ENCODE data around the gene VPS26C.
"Not testable (repeated sequence)": the region's sequence is repeated elsewhere in the genome, so short reads cannot be mapped to it uniquely, and the experiment has no call there.

VPS26C gene

GRCh38 chr21:37292041-37292440, 24.9 kb upstream of the VPS26C start:
- H3K9me3 ChIP-seq (ENCODE audit: low read length): no peaks in the 10 kb centered on the region

DNA sequence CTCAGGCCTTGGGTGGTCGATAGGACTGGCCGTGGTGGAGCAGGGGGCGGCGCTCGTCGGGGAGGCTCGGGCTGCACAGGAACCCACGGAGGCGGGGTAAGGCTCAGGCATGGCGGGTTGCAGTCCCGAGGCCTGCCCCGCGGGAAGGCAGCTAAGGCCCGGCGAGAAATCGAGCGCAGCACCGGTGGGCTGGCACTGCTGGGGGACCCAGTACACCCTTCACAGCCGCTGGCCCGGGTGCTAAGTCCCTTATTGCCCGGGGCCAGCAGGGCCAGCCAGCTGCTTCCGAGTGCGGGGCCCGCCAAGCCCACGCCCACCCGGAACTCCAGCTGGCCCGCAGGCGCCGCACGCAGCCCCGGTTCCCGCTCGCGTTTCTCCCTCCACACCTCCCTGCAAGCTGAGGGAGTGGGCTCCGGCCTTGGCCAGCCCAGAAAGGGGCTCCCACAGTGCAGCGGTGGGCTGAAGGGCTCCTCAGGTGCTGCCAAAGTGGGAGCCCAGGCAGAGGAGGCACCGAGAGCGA, 16.1 kb upstream of the VPS26C start:
- H3K27me3 ChIP-seq (ENCODE audit: insufficient read depth, low read length); H3K9ac ChIP-seq (ENCODE audit: low read length): not testable (repeated sequence)

More at GRCh38 chr21:37292041-37292440, 24.9 kb upstream of the VPS26C start:
- Histone ChIP-seq H3K9me2 (ENCODE audit: low read depth, low read length) (no peaks in the 10 kb centered on the region), H3K27ac (ENCODE audit: low read depth, low read length, poor library complexity, severe bottlenecking) (no peak overlapping the region), H3K79me2 (ENCODE audit: insufficient read depth, low read length) (no peaks in the 10 kb centered on the region), H3K9ac (ENCODE audit: low read length) (no peak overlapping the region), H4K20me1 (ENCODE audit: insufficient read depth, low read length) (no peaks in the 10 kb centered on the region), H2AFZ (ENCODE audit: low read length) (no peak overlapping the region), H3K4me3 (ENCODE audit: low read depth, low read length, poor library complexity, severe bottlenecking) (no peak overlapping the region), H3K4me1 (ENCODE audit: insufficient read depth, low read length, severe bottlenecking) (no peaks in the 10 kb centered on the region), H3K4me2 (ENCODE audit: low read length) (no peak overlapping the region), H3K27me3 (ENCODE audit: insufficient read depth, low read length) (peaks cover 4% of the 10 kb centered on the region), H3F3A (ENCODE audit: insufficient read depth, low read length) (no peaks in the 10 kb centered on the region), H3K36me3 (ENCODE audit: insufficient read depth, low read length) (no peaks in the 10 kb centered on the region)
- TF ChIP-seq CTCF (IDR thresholded peaks at IDR 0.05; ENCODE audit: low read length): no peak
- no peak for TF ChIP-seq EZH2 (IDR thresholded peaks at IDR 0.05; ENCODE audit: borderline replicate concordance, low read length)

DNA sequence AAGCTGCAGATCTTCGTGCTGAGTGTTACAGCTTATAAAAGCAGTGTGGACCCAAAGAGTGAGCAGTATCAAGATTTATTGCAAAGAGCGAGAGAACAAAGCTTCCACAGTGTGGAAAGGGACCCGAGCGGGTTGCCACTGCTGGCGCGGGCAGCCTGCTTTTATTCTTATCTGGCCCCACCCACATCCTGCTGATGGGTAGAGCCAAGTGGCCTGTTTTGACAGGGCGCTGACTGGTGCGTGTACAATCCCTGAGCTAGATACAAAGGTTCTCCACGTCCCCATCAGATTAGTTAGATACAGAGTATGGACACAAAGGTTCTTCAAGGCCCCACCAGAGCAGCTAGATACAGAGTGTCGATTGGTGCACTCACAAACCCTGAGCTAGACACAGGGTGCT, 15.5 kb upstream of the VPS26C start:
- peak overlapping the region; percentile 44 for H3K4me2 ChIP-seq (ENCODE audit: low read length)
- not testable (repeated sequence) for H3K4me1 ChIP-seq (ENCODE audit: insufficient read depth, low read length, severe bottlenecking); H3K79me2 ChIP-seq (ENCODE audit: insufficient read depth, low read length); H3K9me3 ChIP-seq (ENCODE audit: low read length); H4K20me1 ChIP-seq (ENCODE audit: insufficient read depth, low read length); H3K9me2 ChIP-seq (ENCODE audit: low read depth, low read length); H3K27ac ChIP-seq (ENCODE audit: low read depth, low read length, poor library complexity, severe bottlenecking); H3K36me3 ChIP-seq (ENCODE audit: insufficient read depth, low read length); H3K27me3 ChIP-seq (ENCODE audit: insufficient read depth, low read length); H3F3A ChIP-seq (ENCODE audit: insufficient read depth, low read length); H2AFZ ChIP-seq (ENCODE audit: low read length); H3K9ac ChIP-seq (ENCODE audit: low read length)
- peak overlapping the region; percentile 39 for H3K4me3 ChIP-seq (ENCODE audit: low read depth, low read length, poor library complexity, severe bottlenecking)

More for the DNA sequence above, 16.1 kb upstream of the VPS26C start:
- not testable (repeated sequence) for H3K9me2 ChIP-seq (ENCODE audit: low read depth, low read length); H3K36me3 ChIP-seq (ENCODE audit: insufficient read depth, low read length); H3K4me1 ChIP-seq (ENCODE audit: insufficient read depth, low read length, severe bottlenecking); H3K79me2 ChIP-seq (ENCODE audit: insufficient read depth, low read length); H4K20me1 ChIP-seq (ENCODE audit: insufficient read depth, low read length); H3K4me2 ChIP-seq (ENCODE audit: low read length); H2AFZ ChIP-seq (ENCODE audit: low read length); H3K27ac ChIP-seq (ENCODE audit: low read depth, low read length, poor library complexity, severe bottlenecking); H3K9me3 ChIP-seq (ENCODE audit: low read length); H3K4me3 ChIP-seq (ENCODE audit: low read depth, low read length, poor library complexity, severe bottlenecking); H3F3A ChIP-seq (ENCODE audit: insufficient read depth, low read length)

DNA sequence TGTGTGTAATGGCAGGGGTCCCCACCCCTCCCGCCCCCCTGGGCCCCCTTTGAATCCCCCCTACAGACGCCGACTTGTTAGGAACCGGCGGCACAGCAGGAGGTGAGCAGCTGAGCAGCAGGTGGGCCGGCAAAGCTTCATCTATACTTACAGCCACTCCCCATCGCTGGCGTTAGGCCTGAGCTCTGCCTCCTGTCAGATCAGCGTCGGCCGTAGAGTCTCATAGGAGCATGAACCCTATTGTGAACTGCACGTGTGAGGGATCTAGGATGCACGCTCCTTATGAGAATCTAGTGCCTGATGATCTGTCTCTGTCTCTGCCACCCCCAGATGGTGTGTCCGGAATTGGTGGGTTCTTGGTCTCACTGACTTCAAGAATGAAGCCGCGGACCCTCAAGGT, 14.9 kb upstream of the VPS26C start:
- no peak overlapping the region for H3K27ac ChIP-seq (ENCODE audit: low read depth, low read length, poor library complexity, severe bottlenecking)
- H3F3A ChIP-seq (ENCODE audit: insufficient read depth, low read length): no peaks in the 10 kb centered on the region
- H3K9me3 ChIP-seq (ENCODE audit: low read length): peaks cover 9% of the 10 kb centered on the region; the same call in 1 of the 2 replicates
- no peaks in the 10 kb centered on the region for H3K79me2 ChIP-seq (ENCODE audit: insufficient read depth, low read length)
- H3K4me1 ChIP-seq (ENCODE audit: insufficient read depth, low read length, severe bottlenecking): no peaks in the 10 kb centered on the region
- no peaks in the 10 kb centered on the region for H4K20me1 ChIP-seq (ENCODE audit: insufficient read depth, low read length)
- peak overlapping the region; percentile 39 for H3K4me3 ChIP-seq (ENCODE audit: low read depth, low read length, poor library complexity, severe bottlenecking)
- H3K4me2 ChIP-seq (ENCODE audit: low read length): peak overlapping the region; percentile 44
- H2AFZ ChIP-seq (ENCODE audit: low read length): no peak overlapping the region
- no peak for TF ChIP-seq EZH2 (IDR thresholded peaks at IDR 0.05; ENCODE audit: borderline replicate concordance, low read length)
- H3K27me3 ChIP-seq (ENCODE audit: insufficient read depth, low read length): no peaks in the 10 kb centered on the region; the same call in 1 of the 2 replicates
- H3K9ac ChIP-seq (ENCODE audit: low read length): no peak overlapping the region
- H3K9me2 ChIP-seq (ENCODE audit: low read depth, low read length): no peaks in the 10 kb centered on the region
- H3K36me3 ChIP-seq (ENCODE audit: insufficient read depth, low read length): no peaks in the 10 kb centered on the region
